ENCODE measurements around the gene FHDC1.
"Not testable (repeated sequence)": the region's sequence is repeated elsewhere in the genome, so short reads cannot be mapped to it uniquely, and the experiment has no call there.

The FHDC1 gene, protein sequence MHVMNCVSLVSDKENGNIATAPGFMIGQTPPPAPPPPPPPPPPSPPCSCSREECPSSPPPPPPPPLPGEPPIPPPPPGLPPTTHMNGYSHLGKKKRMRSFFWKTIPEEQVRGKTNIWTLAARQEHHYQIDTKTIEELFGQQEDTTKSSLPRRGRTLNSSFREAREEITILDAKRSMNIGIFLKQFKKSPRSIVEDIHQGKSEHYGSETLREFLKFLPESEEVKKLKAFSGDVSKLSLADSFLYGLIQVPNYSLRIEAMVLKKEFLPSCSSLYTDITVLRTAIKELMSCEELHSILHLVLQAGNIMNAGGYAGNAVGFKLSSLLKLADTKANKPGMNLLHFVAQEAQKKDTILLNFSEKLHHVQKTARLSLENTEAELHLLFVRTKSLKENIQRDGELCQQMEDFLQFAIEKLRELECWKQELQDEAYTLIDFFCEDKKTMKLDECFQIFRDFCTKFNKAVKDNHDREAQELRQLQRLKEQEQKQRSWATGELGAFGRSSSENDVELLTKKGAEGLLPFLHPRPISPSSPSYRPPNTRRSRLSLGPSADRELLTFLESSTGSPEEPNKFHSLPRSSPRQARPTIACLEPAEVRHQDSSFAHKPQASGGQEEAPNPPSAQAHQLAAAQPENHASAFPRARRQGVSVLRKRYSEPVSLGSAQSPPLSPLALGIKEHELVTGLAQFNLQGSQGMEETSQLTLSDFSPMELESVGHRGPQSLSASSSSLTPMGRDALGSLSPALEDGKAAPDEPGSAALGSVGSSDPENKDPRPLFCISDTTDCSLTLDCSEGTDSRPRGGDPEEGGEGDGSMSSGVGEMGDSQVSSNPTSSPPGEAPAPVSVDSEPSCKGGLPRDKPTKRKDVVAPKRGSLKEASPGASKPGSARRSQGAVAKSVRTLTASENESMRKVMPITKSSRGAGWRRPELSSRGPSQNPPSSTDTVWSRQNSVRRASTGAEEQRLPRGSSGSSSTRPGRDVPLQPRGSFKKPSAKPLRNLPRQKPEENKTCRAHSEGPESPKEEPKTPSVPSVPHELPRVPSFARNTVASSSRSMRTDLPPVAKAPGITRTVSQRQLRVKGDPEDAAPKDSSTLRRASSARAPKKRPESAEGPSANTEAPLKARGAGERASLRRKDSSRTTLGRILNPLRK

DNA sequence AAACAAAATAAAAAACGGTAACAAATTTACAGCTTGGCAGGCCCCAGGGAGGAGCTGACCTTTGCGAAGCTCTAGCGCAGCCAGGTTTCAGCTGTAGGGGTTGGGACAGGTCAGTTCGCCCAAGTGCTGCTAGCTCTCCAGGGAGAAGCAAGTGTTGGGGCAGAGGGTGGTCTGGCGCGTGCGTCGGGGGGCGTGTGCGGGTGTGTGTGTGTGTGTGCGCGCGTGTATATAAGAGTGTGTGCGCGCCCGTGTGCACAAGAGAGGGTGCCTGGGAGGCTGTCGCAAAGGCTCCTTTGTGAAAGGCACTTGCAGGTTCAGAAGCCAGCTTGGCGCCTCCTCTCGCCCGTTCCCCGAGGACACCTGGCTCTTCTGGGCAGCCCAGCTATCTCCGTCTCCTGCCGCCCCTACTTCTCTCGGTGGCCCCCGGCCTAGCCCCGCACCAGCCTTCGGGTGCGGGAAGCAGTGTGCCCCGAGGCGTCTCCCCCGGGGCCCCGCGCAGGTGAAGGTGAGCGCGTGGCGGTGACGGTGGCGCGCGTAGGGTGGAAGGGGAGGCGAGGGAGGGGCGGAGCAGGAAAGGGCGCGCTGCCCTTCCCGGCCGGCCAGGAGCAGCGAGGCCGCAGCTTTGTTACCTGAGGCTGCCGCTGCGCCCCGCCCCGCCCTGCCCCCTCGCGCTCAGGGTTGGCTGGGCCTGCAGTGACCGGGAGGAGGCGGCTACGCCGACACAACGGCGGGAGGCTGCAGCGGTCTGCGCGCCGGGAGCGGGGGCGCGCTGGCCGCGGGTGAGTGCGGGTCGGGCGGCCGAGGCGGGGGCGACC, at the start of gene FHDC1:
TSS of gene FHDC1 (plus strand) at position 693 of the 815 bp plus-strand sequence. CDS start 6,735 bp downstream, outside the sequence.
- DNase-seq (ENCODE audit: low read depth), result no peak

DNA sequence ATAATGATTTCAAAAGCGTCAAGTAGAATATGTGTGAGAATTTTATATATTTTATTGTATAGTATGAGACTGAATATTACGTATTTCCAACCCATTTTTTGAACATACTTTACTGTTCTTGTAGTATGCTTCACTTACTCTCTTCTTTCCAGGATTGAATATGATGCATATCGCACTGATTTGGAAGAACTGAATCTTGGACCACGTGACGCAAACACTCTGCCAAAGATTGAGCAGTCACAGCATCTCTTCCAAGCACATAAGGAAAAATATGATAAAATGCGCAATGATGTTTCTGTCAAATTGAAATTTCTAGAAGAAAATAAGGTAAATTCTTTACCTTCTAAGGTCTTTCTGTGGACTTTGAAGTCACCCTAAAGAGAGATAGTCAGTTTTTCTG, 48.1 kb upstream of the FHDC1 start:
- no peak for DNase-seq (ENCODE audit: low read depth)

DNA sequence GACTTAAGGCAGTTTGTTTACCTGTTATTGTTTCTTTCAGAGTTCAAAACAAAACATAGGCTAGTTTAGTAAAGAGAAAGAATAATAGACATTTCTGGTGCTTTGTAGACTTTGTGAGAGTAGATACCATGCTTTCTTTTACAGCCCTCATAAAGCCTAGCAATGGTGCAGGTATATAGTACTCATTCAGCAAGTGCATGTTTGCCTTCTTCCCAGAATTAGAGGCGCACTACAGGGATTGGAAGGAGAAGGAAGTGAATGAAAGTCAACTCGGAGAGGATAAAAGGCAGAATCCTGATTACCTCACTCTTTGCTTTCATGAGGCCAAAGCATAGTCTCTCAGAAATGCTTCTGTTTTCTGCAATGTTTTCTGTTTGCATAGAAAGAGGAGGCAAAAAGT, 43.1 kb upstream of the FHDC1 start:
- no peak for DNase-seq (ENCODE audit: low read depth)

DNA sequence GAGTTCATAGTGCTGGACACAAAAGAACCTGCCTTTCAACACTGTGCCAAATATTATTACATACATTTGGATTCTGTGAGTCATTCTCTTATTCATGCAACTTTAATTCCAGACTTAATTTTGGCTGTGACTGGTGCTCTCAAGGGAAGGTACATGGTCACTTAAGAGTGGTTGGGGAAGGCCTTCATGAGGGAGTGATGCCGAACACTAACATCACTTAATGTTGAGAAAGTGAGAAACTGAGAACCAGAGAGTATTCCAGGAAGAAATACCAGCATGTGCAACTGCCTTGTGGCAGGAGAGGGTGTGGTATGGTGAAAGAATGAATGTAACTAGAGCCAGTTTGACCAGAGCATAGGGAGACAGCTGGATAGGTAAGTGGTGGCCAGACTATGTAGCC, 41.5 kb upstream of the FHDC1 start:
- peak; percentile 31 for DNase-seq (ENCODE audit: low read depth)

DNA sequence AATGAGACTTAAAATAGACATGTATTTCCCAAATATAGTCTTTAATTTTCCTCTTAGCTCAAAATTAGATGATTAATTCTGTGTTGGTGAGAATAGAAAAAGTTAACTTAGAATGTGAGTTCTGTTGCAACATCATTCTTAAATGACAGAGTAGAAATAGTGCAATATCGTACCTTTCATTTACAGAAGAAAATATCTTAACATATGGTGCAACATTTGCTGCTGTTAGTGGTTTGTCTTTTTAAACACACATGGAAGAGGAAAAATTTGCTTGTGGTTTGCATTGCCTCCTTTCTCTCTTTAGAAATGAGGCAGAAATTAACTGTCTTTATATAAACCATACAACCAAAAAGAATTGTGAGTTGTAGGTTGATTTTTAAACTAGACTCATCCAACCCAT, 39.3 kb upstream of the FHDC1 start:
- DNase-seq (ENCODE audit: low read depth), result no peak

DNA sequence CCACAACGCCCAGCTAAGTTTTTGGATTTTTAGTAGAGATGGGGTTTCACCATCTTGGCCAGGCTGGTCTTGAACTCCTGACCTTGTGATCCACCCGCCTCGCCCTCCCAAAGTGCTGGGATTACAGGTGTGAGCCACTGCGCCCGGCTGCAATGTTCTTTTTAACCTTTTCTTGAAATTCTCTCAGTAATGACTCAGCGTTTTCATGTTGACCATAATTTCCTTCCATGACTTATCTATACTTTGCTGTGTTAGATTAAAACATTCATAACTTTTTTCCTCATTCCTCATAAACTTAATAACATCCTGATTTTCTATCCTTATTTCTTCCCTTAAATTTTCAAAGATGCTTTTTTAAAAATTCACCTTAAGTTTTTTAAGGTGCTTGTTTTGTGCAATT, 38.0 kb upstream of the FHDC1 start:
- DNase-seq (ENCODE audit: low read depth), result not testable (repeated sequence)

DNA sequence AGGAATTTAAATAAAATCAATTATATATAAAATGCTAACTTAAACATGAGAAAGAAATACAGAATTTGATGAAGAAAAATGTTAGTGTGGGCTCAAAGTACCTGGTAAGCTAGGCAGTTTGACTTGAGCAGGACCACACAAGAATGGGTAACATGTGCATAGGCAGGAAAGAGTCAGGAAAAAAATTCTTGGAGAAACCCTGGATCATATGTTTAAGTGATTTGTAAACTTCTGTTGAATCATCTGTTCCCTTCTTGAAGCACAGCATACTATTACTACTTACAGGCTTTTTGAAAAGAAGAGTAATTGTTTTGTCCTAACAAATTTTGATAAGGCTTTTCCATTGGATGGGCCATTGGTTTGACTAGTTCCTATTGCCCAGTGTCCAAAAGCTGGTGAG, 37.5 kb upstream of the FHDC1 start:
- no peak for DNase-seq (ENCODE audit: low read depth)

DNA sequence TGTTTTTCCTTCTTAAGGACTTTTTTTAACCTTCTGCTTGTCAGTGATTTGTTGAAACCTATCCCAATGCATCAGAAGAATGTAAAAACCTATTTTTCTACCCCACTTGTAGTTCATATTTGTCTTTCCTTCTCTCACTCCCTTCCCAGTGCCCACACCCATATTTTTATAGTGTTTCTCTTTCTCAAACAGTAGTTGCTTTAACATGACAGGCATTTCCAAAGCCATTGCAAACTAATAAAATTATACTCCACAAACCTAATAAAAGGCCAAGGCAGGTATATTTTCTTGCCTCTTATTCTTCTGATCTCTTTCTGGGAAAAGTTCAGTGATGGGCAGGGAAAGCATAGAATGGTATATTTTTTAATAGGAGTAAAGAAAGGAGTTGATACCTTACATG, 35.7 kb upstream of the FHDC1 start:
- no peak for DNase-seq (ENCODE audit: low read depth)

DNA sequence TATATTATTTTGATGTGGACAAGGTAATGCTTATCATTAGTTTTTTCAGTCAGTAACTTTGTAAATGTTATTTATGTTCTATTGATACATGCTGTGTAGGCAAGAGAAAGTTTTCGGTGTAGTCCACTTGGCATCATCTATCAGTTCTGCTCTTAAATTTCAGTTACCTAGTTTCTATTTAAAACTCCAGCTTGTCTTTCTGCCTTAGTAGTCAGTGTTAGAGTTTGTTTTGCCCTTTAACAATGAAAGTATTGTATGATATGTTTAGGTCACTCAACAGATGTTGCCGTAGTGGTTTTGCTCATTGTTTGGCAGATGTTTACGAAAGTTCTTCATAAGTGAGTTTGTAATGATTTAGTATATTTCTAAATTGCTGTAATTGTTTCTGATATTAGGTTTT, 34.9 kb upstream of the FHDC1 start:
- DNase-seq (ENCODE audit: low read depth), result no peak

DNA sequence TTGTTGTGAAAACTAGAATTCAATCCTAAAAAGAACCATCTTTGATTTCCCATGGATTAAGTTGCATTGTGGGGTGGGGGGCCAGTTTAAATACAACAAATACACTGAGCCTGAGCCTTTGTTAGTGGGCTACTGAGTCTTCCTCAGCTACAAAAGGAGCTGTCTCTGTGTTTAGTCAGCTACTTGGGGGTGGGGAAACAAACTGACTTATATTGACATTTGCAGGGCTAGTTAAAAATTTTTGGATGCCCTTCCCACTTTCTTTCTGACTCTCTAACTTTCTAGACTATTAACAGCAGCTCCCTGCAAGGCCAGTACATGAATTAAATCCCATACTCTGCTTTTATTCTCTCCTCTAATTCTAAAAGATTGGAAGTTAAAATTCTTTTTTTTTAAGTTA, 32.5 kb upstream of the FHDC1 start:
- no peak for DNase-seq (ENCODE audit: low read depth)

DNA sequence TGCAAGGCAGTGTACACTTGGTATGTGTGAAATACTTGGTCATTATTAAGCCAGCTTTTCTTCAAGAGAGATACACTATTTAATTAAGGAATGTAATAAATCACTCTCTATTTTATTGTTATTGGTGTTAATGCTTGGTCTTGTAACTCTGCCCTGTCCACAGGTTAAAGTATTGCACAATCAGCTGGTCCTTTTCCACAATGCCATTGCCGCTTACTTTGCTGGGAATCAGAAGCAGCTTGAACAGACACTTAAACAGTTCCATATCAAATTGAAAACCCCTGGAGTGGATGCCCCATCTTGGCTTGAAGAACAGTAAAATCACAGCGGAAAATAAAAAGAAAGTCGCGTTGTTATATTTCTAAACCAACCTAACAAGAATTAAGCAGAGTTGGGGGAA, 26.2 kb upstream of the FHDC1 start:
- no peak for DNase-seq (ENCODE audit: low read depth)

DNA sequence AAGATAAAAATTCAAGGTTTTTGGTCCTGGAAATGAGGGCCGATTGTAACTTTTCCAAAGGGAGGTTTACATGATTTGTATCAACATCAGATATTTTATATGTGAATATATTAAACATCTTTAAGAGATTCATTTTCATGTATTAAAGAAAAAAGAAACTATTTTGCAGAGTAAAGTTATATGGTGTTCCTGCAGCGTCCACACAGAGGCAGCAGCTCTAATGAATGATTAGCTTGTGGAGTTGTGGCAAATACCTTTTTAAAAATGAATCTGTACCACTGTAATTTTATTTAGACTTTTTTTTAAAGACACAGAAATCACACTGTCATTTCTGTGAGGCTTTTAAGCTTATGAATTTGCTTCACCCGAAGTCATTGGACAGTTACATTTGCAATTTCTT, 25.6 kb upstream of the FHDC1 start:
- no peak for DNase-seq (ENCODE audit: low read depth)

DNA sequence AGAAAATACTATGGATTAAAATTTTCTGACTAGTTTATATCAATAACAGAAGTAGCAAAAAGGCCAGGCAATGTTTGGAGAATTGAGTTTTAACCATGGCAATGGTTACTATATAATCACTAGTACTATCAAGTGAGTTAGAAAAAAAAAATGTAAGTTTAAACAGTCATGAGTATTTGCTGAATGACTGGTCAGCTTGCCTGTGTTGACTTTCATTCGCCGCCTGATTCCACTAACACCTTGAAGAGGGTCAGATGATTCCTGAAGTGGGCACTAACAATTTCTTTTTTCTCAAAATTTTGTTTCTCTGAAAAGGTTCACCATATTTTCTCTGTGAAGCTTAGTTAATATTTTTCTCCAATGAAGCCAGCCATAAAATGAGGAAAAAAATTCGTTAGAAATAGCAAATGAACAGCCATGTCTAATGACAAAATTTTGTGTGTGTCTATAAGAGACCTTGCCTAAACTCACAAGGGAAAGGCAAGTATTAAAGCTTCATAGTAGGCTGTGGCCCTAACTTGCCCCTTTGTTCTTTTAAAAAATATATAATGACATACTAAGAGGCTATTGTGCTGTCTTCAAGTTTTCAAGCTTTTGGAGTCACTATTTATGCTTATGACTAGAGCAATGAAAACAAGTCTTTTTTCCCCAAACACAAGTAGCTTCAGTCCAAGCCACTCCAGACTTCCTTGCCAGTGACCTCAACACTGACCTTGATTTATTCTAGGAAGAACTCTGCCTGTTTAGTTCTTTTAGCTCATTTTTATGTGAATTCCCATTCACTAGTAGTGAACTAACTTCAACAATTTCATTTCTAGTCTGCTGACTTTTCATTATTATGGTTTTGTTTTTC, 18.4 kb upstream of the FHDC1 start:
- no peak for DNase-seq (ENCODE audit: low read depth)

DNA sequence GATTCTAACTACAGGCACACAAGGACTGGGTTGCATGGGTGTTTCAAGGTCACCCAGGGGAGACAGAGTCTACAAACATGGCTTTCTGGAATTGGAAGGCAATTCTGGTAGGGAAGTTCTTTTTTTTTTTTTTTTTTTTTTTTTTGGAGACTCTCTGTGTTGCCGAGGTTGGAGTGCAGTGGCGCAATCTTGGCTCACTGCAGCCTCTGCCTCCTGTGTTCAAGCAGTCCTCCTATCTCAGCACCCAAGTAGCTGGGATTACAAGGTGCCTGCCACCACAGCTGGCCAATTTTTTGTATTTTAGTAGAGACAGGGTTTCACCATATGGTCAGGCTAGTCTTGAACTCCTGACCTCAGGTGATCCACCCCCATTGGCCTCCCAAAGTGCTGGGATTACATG, 16.3 kb upstream of the FHDC1 start:
- DNase-seq (ENCODE audit: low read depth), result no peak

DNA sequence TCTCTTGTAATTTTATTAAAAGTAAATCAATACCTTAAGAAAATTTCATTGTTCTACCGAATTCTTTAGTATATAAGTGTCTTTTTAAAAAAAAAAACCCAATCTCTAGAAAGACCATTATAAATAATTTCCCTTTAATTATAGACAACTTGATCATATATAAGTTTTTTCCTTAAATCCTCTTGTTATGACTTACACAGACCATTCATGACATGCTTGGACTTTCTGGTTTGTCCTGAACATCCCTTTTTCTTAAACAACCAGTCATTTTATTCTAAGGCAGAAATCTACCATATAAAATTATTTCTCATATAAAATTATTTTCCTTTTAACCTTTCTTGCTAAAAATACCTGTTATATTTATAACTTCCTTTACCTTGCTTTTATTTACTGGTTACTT, 15.4 kb upstream of the FHDC1 start:
- no peak for DNase-seq (ENCODE audit: low read depth)

DNA sequence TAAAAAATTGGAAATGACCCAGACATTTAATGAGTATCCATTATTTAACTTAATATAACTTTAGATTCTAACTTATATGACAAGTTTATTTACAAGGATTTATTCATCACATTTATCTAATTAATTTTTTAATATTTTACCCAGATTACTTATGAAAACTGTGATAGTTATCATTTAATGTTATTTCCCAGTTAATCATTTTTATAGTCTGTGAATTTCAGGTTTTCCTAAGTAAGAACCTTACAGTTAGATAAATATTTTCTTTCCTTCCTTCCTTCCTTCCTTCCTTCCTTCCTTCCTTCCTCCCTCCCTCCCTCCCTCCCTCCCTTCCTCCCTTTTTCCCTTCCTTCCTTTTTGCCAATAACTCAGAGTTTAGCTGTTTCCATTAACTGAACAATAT, 14.8 kb upstream of the FHDC1 start:
- DNase-seq (ENCODE audit: low read depth), result no peak

DNA sequence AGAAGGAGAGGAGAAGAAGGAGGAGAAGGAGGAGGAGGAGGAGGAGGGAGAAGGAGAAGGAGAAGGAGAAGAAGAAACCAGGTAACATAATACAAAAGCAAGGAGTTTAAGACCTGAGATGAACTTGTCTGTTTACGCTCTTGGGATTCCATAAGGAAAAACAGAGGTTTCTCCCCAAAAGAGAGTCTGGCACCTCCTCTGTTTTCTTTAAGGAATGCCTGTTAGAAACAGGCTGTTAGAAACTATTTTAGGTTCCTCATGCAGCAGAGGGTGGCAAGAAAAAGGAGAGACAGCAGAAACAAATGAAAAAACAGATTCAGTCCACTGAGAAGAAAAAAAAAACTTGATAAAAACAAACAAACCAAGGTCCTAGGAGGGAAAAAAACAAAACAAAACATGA, 10.3 kb upstream of the FHDC1 start:
- DNase-seq (ENCODE audit: low read depth), result no peak

DNA sequence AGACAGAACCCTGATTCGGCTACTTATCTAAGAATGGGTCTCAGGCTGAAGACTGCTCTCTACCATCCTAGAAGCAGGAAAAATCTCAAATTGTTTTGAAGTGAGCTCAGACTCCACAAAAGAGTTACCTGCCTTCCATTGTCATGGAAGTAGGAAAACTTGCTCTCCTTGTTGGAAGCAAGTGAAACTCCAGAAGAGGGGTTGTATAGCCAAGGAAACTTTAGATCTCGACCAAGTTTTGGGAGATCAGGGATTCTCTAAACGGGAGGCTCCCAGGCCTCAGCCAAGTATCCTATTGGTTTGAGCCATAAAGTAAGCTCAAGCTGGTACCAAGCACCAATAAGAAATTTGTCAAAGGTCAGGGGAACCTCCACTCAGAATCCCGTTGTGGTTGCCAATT, 9.2 kb upstream of the FHDC1 start:
- DNase-seq (ENCODE audit: low read depth), result no peak

DNA sequence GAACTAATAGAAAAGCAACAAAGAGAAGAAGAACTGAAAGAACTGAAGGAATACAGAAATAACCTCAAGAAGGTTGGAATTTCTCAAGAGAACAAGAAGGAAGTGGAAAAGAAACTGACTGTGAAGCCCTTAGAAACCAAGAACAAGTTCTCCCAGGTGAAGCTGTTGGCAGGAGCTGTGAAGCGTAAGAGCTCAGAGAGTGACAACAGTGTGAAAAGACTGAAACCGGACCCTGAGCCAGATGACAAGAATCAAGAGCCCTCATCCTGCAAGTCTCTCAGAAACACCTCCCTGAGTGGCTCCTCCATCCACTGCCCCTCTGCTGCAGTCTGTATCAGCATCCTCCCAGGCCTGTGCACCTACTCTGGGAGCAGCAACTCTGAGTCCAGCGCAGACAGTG, 8.4 kb upstream of the FHDC1 start:
- no peak for DNase-seq (ENCODE audit: low read depth)

DNA sequence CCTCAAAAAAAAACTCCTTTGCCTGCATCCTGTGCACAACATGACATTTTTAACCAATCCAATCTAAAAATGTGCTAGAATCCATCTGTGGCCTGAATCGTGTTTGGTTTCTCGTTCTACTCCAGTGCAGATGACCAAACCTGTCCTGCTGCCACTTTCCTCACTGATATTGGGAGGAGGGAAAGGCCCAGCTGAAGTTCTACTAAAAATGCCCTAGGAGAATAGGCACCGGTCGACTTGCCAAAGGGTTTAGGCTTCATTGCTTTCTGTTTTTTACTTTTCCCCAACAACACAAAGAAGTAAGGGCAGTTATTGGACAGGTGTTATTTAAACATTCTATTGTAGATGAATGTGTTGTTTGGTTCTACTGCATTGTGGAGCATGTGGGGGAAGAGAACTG, 7.8 kb upstream of the FHDC1 start:
- no peak for DNase-seq (ENCODE audit: low read depth)

DNA sequence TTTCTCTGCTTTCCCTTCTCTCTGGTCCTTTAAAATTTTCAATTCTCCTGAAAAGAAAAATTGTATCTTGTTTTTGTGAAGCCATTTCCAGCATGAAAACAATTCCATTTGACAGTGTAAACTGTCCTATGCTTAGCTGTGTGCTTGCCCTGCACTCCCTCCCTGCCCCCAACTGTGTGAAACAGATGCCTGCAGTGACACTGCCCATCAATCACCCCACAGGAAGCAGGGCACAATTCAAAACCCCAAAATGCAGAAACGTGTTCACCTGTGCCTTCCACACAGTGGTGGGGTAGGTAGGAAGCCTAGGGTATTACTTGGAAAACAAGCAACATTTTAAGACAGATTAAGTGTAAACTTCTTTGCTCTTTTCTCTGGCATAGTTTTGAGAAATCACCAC, 6.2 kb upstream of the FHDC1 start:
- DNase-seq (ENCODE audit: low read depth), result no peak
